KOPT-K1 (cell line): ENCODE measurements around the gene XDH.

Source experiments
- H3K27ac ChIP-seq: fragments of 200-600 bp; sonication (generic); 2 replicates; pipeline ENCODE4 v1.5.1; 2016; ENCODE audit warnings: antibody characterized with exemption, mild to moderate bottlenecking, low read depth, low read length; ENCODE audit not compliant: poor library complexity, severe bottlenecking
- H3K36me3 ChIP-seq: fragments of 200-600 bp; sonication (generic); 2 replicates; pipeline ENCODE4 v1.5.1; 2017; ENCODE audit warnings: antibody characterized with exemption, mild to moderate bottlenecking, low read length, moderate library complexity; ENCODE audit not compliant: insufficient read depth
- H3K9me3 ChIP-seq: fragments of 200-600 bp; sonication (generic); 2 replicates; pipeline ENCODE4 v1.5.1; 2017; ENCODE audit warnings: antibody characterized with exemption, low read length, mild to moderate bottlenecking; ENCODE audit not compliant: insufficient read depth, poor library complexity, severe bottlenecking

The XDH gene

DNA sequence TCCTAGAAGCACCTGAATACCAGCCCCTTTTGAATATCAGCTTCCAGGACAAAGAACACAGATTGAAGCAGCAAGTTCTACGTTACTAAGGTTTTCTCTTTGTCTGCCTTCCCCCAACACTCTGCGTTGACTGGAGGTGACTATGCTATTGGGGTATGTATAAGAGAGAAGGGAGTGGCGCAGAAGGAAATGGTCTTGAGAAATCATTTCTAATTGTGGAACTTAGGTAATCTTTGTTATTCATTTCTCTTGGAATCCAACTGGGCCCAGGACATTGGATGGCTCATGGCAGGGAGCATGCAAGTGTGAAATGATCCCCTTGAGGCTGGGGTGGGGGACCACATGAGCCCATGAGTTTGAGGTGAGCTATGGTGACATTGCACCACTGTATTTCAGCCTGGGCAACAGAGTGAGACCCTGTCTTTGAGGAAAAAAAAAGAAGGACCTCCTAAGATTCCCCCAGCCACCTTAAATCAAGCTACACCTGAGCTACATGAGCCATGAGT lies 29.7 kb downstream of the XDH start:
- Histone ChIP-seq H3K27ac (no peak overlapping the region), H3K9me3 (no peaks in the 10 kb centered on the region), H3K36me3 (no peaks in the 10 kb centered on the region)

GRCh38 chr2:31384351-31384750 lies 30.2 kb downstream of the XDH start:
- Histone ChIP-seq H3K36me3 (no peaks in the 10 kb centered on the region), H3K9me3 (no peaks in the 10 kb centered on the region), H3K27ac (no peak overlapping the region)

DNA sequence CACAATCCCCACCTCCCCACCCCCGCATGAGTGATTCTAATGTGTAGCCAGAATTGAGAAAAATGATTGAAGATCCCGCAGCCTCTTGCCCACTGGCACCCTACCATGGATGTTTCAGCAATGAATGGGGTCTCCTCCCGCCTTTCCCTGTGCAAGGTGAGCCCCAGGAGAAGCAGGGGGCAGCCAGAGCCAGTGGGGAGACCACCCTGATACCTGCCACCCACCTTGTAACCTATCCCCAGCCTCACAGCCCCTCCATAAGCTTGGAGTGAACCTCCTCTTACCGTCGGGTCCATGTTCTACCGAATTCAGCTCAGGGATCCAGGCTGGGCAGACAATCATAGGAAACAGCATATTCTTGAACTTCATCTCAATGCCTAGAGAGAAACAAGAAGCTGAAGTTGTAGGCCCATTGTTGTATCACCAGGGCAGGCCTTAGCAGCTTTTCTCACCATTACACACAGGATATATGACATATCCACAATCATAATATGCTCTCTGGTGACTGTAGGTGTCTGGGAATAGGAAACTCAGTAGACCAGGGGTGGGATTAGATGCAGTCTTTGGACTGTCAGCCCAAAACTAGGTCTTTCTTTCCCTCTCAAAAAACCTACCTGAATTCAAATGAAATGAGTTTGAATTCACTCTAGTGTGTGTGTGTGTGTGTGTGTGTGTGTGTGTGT lies 30.9 kb downstream of the XDH start:
- no peaks in the 10 kb centered on the region for H3K36me3 ChIP-seq
- H3K9me3 ChIP-seq = no peaks in the 10 kb centered on the region
- no peak overlapping the region for H3K27ac ChIP-seq

GRCh38 chr2:31382452-31383120 lies 32.0 kb downstream of the XDH start:
- Histone ChIP-seq H3K36me3 (no peaks in the 10 kb centered on the region), H3K27ac (no peak overlapping the region), H3K9me3 (no peaks in the 10 kb centered on the region)

DNA sequence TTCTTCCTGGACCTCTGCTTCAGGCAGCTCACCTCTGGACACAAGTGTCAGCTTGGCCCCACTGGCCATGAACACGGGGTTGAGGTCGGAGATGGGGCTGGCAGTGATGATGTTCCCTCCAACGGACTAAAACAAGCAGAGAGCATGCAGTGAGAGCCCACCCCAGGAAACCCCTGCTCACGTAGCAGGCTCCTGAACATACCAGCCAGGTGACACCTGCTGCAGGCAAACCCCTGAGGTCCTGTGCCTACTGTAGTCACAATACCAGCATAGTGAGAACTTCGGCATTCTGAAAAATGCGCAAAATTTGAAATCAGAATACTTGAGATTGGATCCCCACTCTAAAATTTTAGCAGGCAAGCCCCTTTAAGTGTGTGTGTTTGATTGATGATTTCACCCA lies 32.9 kb downstream of the XDH start:
- Histone ChIP-seq H3K9me3 (no peaks in the 10 kb centered on the region), H3K27ac (no peak overlapping the region), H3K36me3 (no peaks in the 10 kb centered on the region)

- Histone ChIP-seq H3K9me3 (no peaks in the 10 kb centered on the region), H3K36me3 (no peaks in the 10 kb centered on the region), H3K27ac (no peak overlapping the region)
Measured at GRCh38 chr2:31380243-31380642, 34.3 kb downstream of the XDH start.

GRCh38 chr2:31379747-31380146 lies 34.8 kb downstream of the XDH start:
- Histone ChIP-seq H3K9me3 (no peaks in the 10 kb centered on the region), H3K36me3 (no peaks in the 10 kb centered on the region), H3K27ac (no peak overlapping the region)

DNA sequence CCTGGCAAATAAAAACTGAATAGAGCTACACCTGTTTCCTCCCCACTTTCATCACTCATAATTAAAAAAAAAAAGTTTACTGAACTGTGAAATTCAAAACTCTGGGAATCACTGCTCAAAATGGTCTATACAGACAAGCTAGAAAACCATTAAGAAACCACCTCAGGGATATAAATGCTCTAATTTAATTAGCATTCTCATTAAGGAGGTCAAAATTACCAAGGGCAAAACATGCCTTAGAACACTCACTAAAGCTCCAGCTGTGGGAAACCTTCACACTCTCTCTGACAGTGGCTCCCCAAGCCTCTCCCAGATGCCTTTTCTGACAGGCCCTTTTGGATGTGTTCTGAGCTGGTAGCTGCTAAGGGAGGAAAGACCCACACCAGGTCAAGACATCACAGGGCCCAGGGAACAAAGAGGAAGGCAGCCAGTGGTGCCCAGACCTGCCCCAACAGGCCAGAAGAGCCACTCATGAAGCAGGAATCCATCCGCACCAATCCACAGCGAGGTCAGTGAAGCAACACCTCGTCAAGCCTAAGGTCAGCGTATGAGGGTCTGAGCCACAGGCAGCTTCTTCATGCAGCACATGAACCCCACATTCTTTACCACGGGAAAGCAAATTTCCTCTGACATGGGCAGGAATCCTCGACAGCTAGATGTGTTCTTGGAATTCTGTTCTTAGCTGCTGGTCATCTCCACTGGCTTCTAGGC lies 35.6 kb downstream of the XDH start:
- Histone ChIP-seq H3K27ac (no peak overlapping the region), H3K36me3 (no peaks in the 10 kb centered on the region), H3K9me3 (no peaks in the 10 kb centered on the region)

DNA sequence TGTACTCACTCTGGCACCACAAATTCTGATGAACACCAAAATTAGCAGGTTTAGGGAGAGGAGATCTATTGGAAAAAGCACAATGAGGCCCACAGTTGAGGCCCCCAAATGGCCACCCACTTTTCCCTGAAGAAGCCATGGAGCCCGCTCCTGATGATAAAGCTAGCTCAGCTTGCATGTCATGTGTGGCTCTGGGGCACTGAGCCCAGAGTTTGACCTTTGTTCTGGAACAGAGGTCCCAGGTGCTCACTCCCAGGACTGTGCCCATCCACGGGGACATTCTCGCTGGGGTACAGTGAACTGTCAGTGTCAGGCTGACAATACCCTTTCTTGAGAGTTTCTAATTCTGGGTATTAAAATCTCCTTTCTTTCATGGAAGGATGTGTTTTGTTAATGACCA lies 36.2 kb downstream of the XDH start:
- H3K9me3 ChIP-seq = no peaks in the 10 kb centered on the region
- no peaks in the 10 kb centered on the region for H3K36me3 ChIP-seq

DNA sequence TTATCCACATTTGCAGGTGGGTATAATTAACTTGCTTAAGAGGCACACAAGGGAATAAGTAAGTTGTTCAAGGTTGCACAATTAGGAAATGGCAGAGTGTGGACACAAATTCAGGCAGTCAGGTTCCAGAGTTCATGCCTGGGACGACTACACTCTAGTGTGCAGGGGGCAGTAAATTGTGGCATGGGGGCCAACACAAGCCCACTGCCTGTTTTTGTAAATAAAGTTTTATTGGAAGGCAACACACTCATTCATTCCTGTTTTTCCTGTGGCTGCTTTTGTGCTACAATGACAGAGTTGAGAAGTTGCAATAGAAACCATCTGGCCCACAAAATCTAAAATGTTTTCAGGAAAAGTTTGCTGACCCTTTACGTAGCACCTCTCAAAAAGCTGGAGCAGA lies 41.4 kb downstream of the XDH start:
- no peaks in the 10 kb centered on the region for H3K36me3 ChIP-seq
- H3K27ac ChIP-seq = no peak overlapping the region
- no peaks in the 10 kb centered on the region for H3K9me3 ChIP-seq

More for the DNA sequence above, 36.2 kb downstream of the XDH start:
- H3K27ac ChIP-seq = no peak overlapping the region

DNA sequence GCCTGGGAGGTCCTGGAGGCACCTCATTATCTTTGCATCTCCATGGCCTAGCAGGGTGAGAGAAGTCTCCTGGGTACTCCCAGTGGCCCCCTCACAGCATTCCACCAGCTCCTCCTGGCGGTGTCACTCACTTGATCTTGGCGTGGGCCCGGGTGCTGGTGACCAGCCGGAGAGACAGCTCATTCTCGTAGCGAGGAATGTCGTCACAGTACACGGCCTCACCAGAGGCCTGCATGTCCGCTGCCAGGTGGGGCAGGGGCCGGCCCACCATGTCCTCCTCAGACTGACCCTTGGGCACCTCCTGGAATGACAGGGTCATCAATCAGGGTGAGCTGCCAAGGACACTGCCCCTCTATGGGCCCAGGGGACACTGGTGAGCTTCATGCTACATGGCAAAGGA lies 42.4 kb downstream of the XDH start:
- no peaks in the 10 kb centered on the region for H3K36me3 ChIP-seq
- no peaks in the 10 kb centered on the region for H3K9me3 ChIP-seq
- no peak overlapping the region for H3K27ac ChIP-seq

GRCh38 chr2:31371691-31372090 lies 42.9 kb downstream of the XDH start:
- no peaks in the 10 kb centered on the region for H3K36me3 ChIP-seq
- H3K27ac ChIP-seq = no peak overlapping the region
- no peaks in the 10 kb centered on the region for H3K9me3 ChIP-seq

GRCh38 chr2:31366733-31367132 lies 47.8 kb downstream of the XDH start:
- Histone ChIP-seq H3K9me3 (no peaks in the 10 kb centered on the region), H3K27ac (no peak overlapping the region), H3K36me3 (no peaks in the 10 kb centered on the region)

GRCh38 chr2:31365834-31366505 lies 48.6 kb downstream of the XDH start:
- Histone ChIP-seq H3K36me3 (no peaks in the 10 kb centered on the region), H3K9me3 (no peaks in the 10 kb centered on the region), H3K27ac (no peak overlapping the region)

DNA sequence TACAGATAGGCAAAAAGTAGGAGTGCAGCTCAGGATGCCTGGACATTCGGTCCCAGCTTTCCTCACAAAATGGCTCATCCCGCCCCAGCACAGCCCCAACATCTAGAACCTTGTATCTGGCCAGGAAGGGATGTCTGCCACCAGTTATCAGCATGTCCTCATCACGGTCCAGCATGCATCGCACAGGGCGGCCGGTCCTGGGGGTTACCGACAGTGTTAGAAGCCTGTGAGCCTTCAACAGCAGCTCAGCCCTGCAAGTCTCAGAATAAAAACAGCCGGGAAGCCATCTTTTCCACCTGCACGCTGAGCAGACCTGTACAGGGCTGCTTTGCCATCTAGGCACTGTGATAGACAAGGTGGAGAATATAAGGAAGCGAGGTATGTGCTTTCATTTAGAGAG lies 49.2 kb downstream of the XDH start:
- Histone ChIP-seq H3K36me3 (no peaks in the 10 kb centered on the region), H3K27ac (no peak overlapping the region), H3K9me3 (no peaks in the 10 kb centered on the region)
